Esophagus muscularis mucosa (tissue), 4 donors: ENCODE results near the gene AAR2. TPM values are rescaled to one million over a fixed set of nuclear protein-coding genes. Genes with fewer than 3 reads are reported as not detected.

ENCODE experiments used
- DNase-seq: peaks from one replicate; pipeline ENCODE4 v3.0.0-alpha.2; 2017; ENCODE audit errors: extremely low spot score
- H3K27ac ChIP-seq, 4 donors: fragments of 200-600 bp; sonication (generic); replicated peaks in 1 of 4; 1 replicate in 3 of 4; 2 replicates in 1 of 4; pipeline ENCODE4 v1.5.1; 2016 to 2019; ENCODE audit warnings: mild to moderate bottlenecking in 1 of 4
- H3K27me3 ChIP-seq, 4 donors: fragments of 200-600 bp; sonication (generic); one replicate each; pipeline versions ENCODE4 v1.5.1 to v1.6.0; 2016 to 2019
- H3K36me3 ChIP-seq, 4 donors: fragments of 200-600 bp; sonication (generic); one replicate each; pipeline ENCODE4 v1.5.1; 2016 to 2019
- H3K4me1 ChIP-seq, 4 donors: fragments of 200-600 bp; sonication (generic); one replicate each; pipeline ENCODE4 v1.5.1; 2016 to 2019
- H3K4me3 ChIP-seq, 4 donors: fragments of 200-600 bp; sonication (generic); 1 replicate in 2 of 4; 2 replicates in 2 of 4; pipeline ENCODE4 v1.5.1; 2016 to 2019; ENCODE audit warnings: mild to moderate bottlenecking in 4 of 4, moderate library complexity in 1 of 4
- H3K9me3 ChIP-seq, 4 donors: fragments of 200-600 bp; sonication (generic); 1 replicate in 3 of 4; 2 replicates in 1 of 4; pipeline ENCODE4 v1.5.1; 2016 to 2019
- CTCF ChIP-seq, 3 experiments: fragments of 200-600 bp in 2 of 3; fragments of 450-650 bp in 1 of 3; sonication (generic) in 2 of 3; IDR thresholded peaks; one replicate each; pipeline ENCODE4 v1.5.1; 2017 to 2019; ENCODE audit warnings: antibody characterized with exemption in 3 of 3, mild to moderate bottlenecking in 2 of 3, moderate library complexity in 1 of 3
- EP300 ChIP-seq: sonication (generic); formaldehyde crosslinking; IDR thresholded peaks from one replicate; pipeline ENCODE4 v1.6.1; 2017; ENCODE audit warnings: antibody characterized with exemption
- POLR2A ChIP-seq: fragments of 450-650 bp; IDR thresholded peaks from one replicate; pipeline ENCODE4 v1.6.1; 2017; ENCODE audit warnings: antibody characterized with exemption, moderate library complexity, mild to moderate bottlenecking, low read depth
- POLR2AphosphoS5 ChIP-seq, 2 donors: sonication (generic); formaldehyde crosslinking; IDR thresholded peaks; one replicate each; pipeline ENCODE4 v1.6.1; 2017; ENCODE audit warnings: antibody characterized with exemption in 2 of 2
- WGBS: methylation state at CpG from one replicate; pipeline ENCODE4 v1.1.5; 2018; 5-methylcytosine and 5-hydroxymethylcytosine counted together
- intact Hi-C: fragments of 100-400 bp; cut with DNase I; formaldehyde crosslinking; loops from one replicate; pipeline ENCODE4 v1.15.1; 2023
- total RNA-seq, 4 donors: library from RNA; depleted of rRNA; stranded (reverse); fragments of >200 nt; gene quantifications; one replicate each; pipeline versions ENCODE4 v1.1.0 to v1.2.1, GENCODE V29; 2016

AAR2 gene
- total RNA-seq, 4 donors from 2014 or later: 37.8 to 53.7 (median 47.2) TPM

GRCh38 chr20:36277546-36277945, 41.3 kb downstream of the AAR2 start:
- no peak for TF ChIP-seq POLR2A
- no peak for TF ChIP-seq POLR2AphosphoS5 (IDR thresholded peaks at IDR 0.05)
- no peak for TF ChIP-seq EP300
- TF ChIP-seq CTCF (IDR thresholded peaks at IDR 0.05): no peak
- Histone ChIP-seq H3K4me1 (no peaks in the 10 kb centered on the region), H3K4me3 (no peak overlapping the region), H3K36me3 (no peaks in the 10 kb centered on the region), H3K27me3 (peaks cover 0 to 66% (median 4%) of the 10 kb centered on the region in 4 donors), H3K27ac (no peak overlapping the region), H3K9me3 (no peaks in the 10 kb centered on the region)
- WGBS: 70% methylated on average over 9 of the region's 9 CpGs
- DNase-seq: no peak
- intact Hi-C loops: no loop called here

- intact Hi-C loops: no loop called here
- no peaks in the 10 kb centered on the region for H3K36me3 ChIP-seq
These were observed 43.1 kb downstream of the AAR2 start for GRCh38 chr20:36279362-36279761.

GRCh38 chr20:36279776-36280175, 43.5 kb downstream of the AAR2 start:
- intact Hi-C loops: no loop called here
- Histone ChIP-seq H3K4me3 (no peak overlapping the region), H3K4me1 (no peaks in the 10 kb centered on the region), H3K27me3 (peaks cover 0 to 46% (median 0%) of the 10 kb centered on the region in 4 donors), H3K36me3 (no peaks in the 10 kb centered on the region), H3K27ac (no peak overlapping the region), H3K9me3 (no peaks in the 10 kb centered on the region)
- 58% methylated on average over 6 of the region's 6 CpGs for WGBS
- DNase-seq: no peak
- no peak for TF ChIP-seq POLR2AphosphoS5 (IDR thresholded peaks at IDR 0.05)
- TF ChIP-seq EP300: no peak
- no peak for TF ChIP-seq CTCF (IDR thresholded peaks at IDR 0.05)
- TF ChIP-seq POLR2A: no peak

More at GRCh38 chr20:36279362-36279761, 43.1 kb downstream of the AAR2 start:
- 40% methylated on average over 3 of the region's 5 CpGs for WGBS
- TF ChIP-seq CTCF (IDR thresholded peaks at IDR 0.05) (no peak), POLR2A (no peak), POLR2AphosphoS5 (IDR thresholded peaks at IDR 0.05) (no peak), EP300 (no peak)
- peaks cover 0 to 50% (median under 1%) of the 10 kb centered on the region in 4 donors for H3K27me3 ChIP-seq
- H3K4me1 ChIP-seq: no peaks in the 10 kb centered on the region
- no peak overlapping the region for H3K4me3 ChIP-seq
- no peak overlapping the region for H3K27ac ChIP-seq
- no peak for DNase-seq
- no peaks in the 10 kb centered on the region for H3K9me3 ChIP-seq

GRCh38 chr20:36281785-36282380, 45.6 kb downstream of the AAR2 start:
- no peaks in the 10 kb centered on the region for H3K36me3 ChIP-seq
- WGBS: 80% methylated on average over 10 of the region's 10 CpGs
- intact Hi-C loops: no loop called here
- no peak overlapping the region for H3K4me3 ChIP-seq
- no peak for DNase-seq
- no peaks in the 10 kb centered on the region for H3K9me3 ChIP-seq
- H3K4me1 ChIP-seq: no peaks in the 10 kb centered on the region
- H3K27ac ChIP-seq: no peak overlapping the region
- peaks cover 0 to 47% (median 0%) of the 10 kb centered on the region in 4 donors for H3K27me3 ChIP-seq
- TF ChIP-seq CTCF (IDR thresholded peaks at IDR 0.05) (no peak), POLR2A (no peak), EP300 (no peak), POLR2AphosphoS5 (IDR thresholded peaks at IDR 0.05) (no peak)

- Histone ChIP-seq H3K4me3 (no peak overlapping the region), H3K36me3 (no peaks in the 10 kb centered on the region), H3K27me3 (peaks cover 0 to 31% (median 0%) of the 10 kb centered on the region in 4 donors), H3K27ac (no peak overlapping the region), H3K9me3 (peaks cover 0 to 6% (median 3%) of the 10 kb centered on the region in 4 donors), H3K4me1 (no peaks in the 10 kb centered on the region)
- no peak for TF ChIP-seq EP300
- TF ChIP-seq POLR2A: no peak
- no peak for TF ChIP-seq CTCF (IDR thresholded peaks at IDR 0.05)
- TF ChIP-seq POLR2AphosphoS5 (IDR thresholded peaks at IDR 0.05): no peak
- WGBS: 95% methylated on average over 5 of the region's 5 CpGs
- no peak for DNase-seq
- intact Hi-C loops: no loop called here
These were observed 48.5 kb downstream of the AAR2 start for GRCh38 chr20:36284751-36285150.
